ENCODE results near the gene LDLRAD4. TPM values are rescaled to one million over a fixed set of nuclear protein-coding genes. Genes with fewer than 3 reads are reported as not detected.

LDLRAD4 gene
- total RNA-seq, 1 experiment from 2014 or later = 1.7 TPM

- intact Hi-C loops (cut with micrococcal nuclease; ENCODE audit: unreplicated experiment) = no loop called here
- BruUV-seq (replicated peaks) = no TSS peak
- H3K27ac ChIP-seq = no peak overlapping the region
- no peaks in the 10 kb centered on the region for H3F3A ChIP-seq (ENCODE audit: insufficient read depth, low read depth)
- no peaks in the 10 kb centered on the region for H3K79me2 ChIP-seq (ENCODE audit: low read depth)
- H3K4me2 ChIP-seq = no peak overlapping the region
- no peaks in the 10 kb centered on the region for H3K36me3 ChIP-seq (ENCODE audit: low read depth)
- no peaks in the 10 kb centered on the region for H3K9me3 ChIP-seq (ENCODE audit: insufficient read depth, low read depth)
- no peak overlapping the region for H2AFZ ChIP-seq
- ChIA-PET CTCF (no interaction called here), POLR2A (ENCODE audit: unreplicated experiment) (no interaction called here)
- H3K9me2 ChIP-seq (ENCODE audit: insufficient read depth) = no peaks in the 10 kb centered on the region
- H3K27me3 ChIP-seq (ENCODE audit: insufficient read depth, low read depth) = peaks cover 93% of the 10 kb centered on the region
- no peak for DNase-seq
- TF ChIP-seq EZH2 (IDR thresholded peaks at IDR 0.05; ENCODE audit: low read depth) (no peak), CTCF (conservative IDR thresholded peaks at IDR 0.05) (no peak)
- H3K4me3 ChIP-seq = no peak overlapping the region
- no peaks in the 10 kb centered on the region for H3K4me1 ChIP-seq (replicated peaks; ENCODE audit: insufficient read depth)
- no peaks in the 10 kb centered on the region for H4K20me1 ChIP-seq (ENCODE audit: insufficient read depth)
Observed at GRCh38 chr18:13237641-13238040, 19.1 kb downstream of the LDLRAD4 start.

GRCh38 chr18:13239171-13239956 is 20.8 kb downstream of the LDLRAD4 start:
- no peaks in the 10 kb centered on the region for H3K9me3 ChIP-seq (ENCODE audit: insufficient read depth, low read depth)
- ChIA-PET CTCF (interaction anchor here (0.6 kb wide), 1 partner anchor 498 kb away, joined by 5 read pairs; no protein-coding TSS in a partner anchor), POLR2A (ENCODE audit: unreplicated experiment) (no interaction called here)
- no peak overlapping the region for H3K27ac ChIP-seq
- no TSS peak for BruUV-seq (replicated peaks)
- H4K20me1 ChIP-seq (ENCODE audit: insufficient read depth) = no peaks in the 10 kb centered on the region
- no peaks in the 10 kb centered on the region for H3K4me1 ChIP-seq (replicated peaks; ENCODE audit: insufficient read depth)
- H3F3A ChIP-seq (ENCODE audit: insufficient read depth, low read depth) = no peaks in the 10 kb centered on the region
- no peak overlapping the region for H3K4me2 ChIP-seq
- no peaks in the 10 kb centered on the region for H3K79me2 ChIP-seq (ENCODE audit: low read depth)
- H3K4me3 ChIP-seq = no peak overlapping the region
- H2AFZ ChIP-seq = no peak overlapping the region
- no peaks in the 10 kb centered on the region for H3K36me3 ChIP-seq (ENCODE audit: low read depth)
- no peak for TF ChIP-seq EZH2 (IDR thresholded peaks at IDR 0.05; ENCODE audit: low read depth)
- TF ChIP-seq CTCF (conservative IDR thresholded peaks at IDR 0.05) = no peak
- intact Hi-C loops (cut with micrococcal nuclease; ENCODE audit: unreplicated experiment) = no loop called here
- no peak for DNase-seq
- no peaks in the 10 kb centered on the region for H3K9me2 ChIP-seq (ENCODE audit: insufficient read depth)
- peaks cover 82% of the 10 kb centered on the region for H3K27me3 ChIP-seq (ENCODE audit: insufficient read depth, low read depth)

- Histone ChIP-seq H3K9me3 (ENCODE audit: insufficient read depth, low read depth) (no peaks in the 10 kb centered on the region), H3F3A (ENCODE audit: insufficient read depth, low read depth) (no peaks in the 10 kb centered on the region), H3K4me2 (no peak overlapping the region), H3K36me3 (ENCODE audit: low read depth) (no peaks in the 10 kb centered on the region), H3K4me3 (no peak overlapping the region), H4K20me1 (ENCODE audit: insufficient read depth) (no peaks in the 10 kb centered on the region), H3K79me2 (ENCODE audit: low read depth) (no peaks in the 10 kb centered on the region), H3K9me2 (ENCODE audit: insufficient read depth) (no peaks in the 10 kb centered on the region), H3K27ac (no peak overlapping the region), H3K4me1 (replicated peaks; ENCODE audit: insufficient read depth) (no peaks in the 10 kb centered on the region), H3K27me3 (ENCODE audit: insufficient read depth, low read depth) (peaks cover 76% of the 10 kb centered on the region), H2AFZ (no peak overlapping the region)
- intact Hi-C loops (cut with micrococcal nuclease; ENCODE audit: unreplicated experiment) = no loop called here
- no peak for TF ChIP-seq CTCF (conservative IDR thresholded peaks at IDR 0.05)
- CTCF ChIA-PET = no interaction called here
- DNase-seq = no peak
- POLR2A ChIA-PET (ENCODE audit: unreplicated experiment) = no interaction called here
- no TSS peak for BruUV-seq (replicated peaks)
Observed at GRCh38 chr18:13240060-13240725, 21.6 kb downstream of the LDLRAD4 start.

Data from PC-9 (cell line).